ENCODE measurements around the gene NXPH1. TPM values are rescaled to one million over a fixed set of nuclear protein-coding genes. Genes with fewer than 3 reads are reported as not detected.

Gene NXPH1
- polyA plus RNA-seq, 1 donor from 2014 or later: 15.9 TPM

DNA sequence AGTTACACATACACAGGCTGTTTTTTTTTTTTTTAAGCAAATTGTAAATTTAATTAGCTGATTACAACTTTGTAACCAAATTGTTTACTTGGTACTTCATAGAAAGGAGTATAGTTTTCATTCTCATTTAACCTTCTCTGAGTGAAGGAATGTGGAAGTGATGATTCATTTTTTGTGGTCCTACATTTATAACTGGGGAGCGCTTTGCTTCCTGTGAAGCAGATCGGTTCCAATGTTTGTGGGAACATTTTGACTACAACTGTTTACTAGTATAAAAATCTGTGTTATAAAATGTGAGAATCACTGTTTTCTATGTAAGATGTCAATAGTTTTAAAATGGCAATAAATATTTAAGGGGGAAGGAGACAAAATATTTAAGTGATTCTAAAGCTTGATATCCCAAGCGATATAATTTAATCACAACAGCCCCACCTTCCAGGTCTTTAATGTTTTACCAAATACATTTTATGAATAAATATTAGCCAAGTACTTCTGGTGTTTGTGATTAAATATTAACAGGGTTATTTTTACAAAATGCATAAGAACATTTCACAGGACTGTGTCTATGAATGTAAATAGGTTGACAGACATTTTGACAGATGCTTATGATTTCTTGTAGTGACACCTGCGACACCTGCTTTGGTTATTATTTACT lies 57.1 kb downstream of the NXPH1 start:
- Histone ChIP-seq H3K4me2 (ENCODE audit: low read length) (no peak overlapping the region), H3K9me3 (ENCODE audit: low read length) (no peaks in the 10 kb centered on the region), H3K4me3 (ENCODE audit: low read length) (no peak overlapping the region), H3K27me3 (ENCODE audit: insufficient read depth, low read depth, low read length) (no peaks in the 10 kb centered on the region), H4K20me1 (ENCODE audit: insufficient read depth) (no peaks in the 10 kb centered on the region), H3K79me2 (replicated peaks; ENCODE audit: insufficient read depth, low read length) (no peaks in the 10 kb centered on the region), H2AFZ (ENCODE audit: low read depth, low read length) (no peak overlapping the region), H3K9ac (ENCODE audit: low read length) (no peak overlapping the region), H3K27ac (ENCODE audit: low read length) (no peak overlapping the region), H3F3A (ENCODE audit: insufficient read depth, low read length, poor library complexity, severe bottlenecking) (no peaks in the 10 kb centered on the region), H3K36me3 (ENCODE audit: insufficient read depth, low read length) (no peaks in the 10 kb centered on the region), H3K9me2 (ENCODE audit: insufficient read depth, low read length) (no peaks in the 10 kb centered on the region)
- TF ChIP-seq RAD21 (conservative IDR thresholded peaks at IDR 0.05): no peak
- TF ChIP-seq, protein P1, sequence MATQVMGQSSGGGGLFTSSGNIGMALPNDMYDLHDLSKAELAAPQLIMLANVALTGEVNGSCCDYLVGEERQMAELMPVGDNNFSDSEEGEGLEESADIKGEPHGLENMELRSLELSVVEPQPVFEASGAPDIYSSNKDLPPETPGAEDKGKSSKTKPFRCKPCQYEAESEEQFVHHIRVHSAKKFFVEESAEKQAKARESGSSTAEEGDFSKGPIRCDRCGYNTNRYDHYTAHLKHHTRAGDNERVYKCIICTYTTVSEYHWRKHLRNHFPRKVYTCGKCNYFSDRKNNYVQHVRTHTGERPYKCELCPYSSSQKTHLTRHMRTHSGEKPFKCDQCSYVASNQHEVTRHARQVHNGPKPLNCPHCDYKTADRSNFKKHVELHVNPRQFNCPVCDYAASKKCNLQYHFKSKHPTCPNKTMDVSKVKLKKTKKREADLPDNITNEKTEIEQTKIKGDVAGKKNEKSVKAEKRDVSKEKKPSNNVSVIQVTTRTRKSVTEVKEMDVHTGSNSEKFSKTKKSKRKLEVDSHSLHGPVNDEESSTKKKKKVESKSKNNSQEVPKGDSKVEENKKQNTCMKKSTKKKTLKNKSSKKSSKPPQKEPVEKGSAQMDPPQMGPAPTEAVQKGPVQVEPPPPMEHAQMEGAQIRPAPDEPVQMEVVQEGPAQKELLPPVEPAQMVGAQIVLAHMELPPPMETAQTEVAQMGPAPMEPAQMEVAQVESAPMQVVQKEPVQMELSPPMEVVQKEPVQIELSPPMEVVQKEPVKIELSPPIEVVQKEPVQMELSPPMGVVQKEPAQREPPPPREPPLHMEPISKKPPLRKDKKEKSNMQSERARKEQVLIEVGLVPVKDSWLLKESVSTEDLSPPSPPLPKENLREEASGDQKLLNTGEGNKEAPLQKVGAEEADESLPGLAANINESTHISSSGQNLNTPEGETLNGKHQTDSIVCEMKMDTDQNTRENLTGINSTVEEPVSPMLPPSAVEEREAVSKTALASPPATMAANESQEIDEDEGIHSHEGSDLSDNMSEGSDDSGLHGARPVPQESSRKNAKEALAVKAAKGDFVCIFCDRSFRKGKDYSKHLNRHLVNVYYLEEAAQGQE (IDR thresholded peaks at IDR 0.05; ENCODE audit: borderline replicate concordance): no peak
- TF ChIP-seq EP300 (conservative IDR thresholded peaks at IDR 0.05; ENCODE audit: poor library complexity, severe bottlenecking): no peak
- no peak for TF ChIP-seq TAF1 (IDR thresholded peaks at IDR 0.05; ENCODE audit: low read depth)
- TF ChIP-seq POLR2AphosphoS5 (IDR thresholded peaks at IDR 0.05): no peak
- TF ChIP-seq MXI1 (conservative IDR thresholded peaks at IDR 0.05; ENCODE audit: poor library complexity, severe bottlenecking): no peak
- no peak for TF ChIP-seq EZH2 (IDR thresholded peaks at IDR 0.05; ENCODE audit: borderline replicate concordance, insufficient read depth, low read length, poor library complexity, severe bottlenecking)
- TF ChIP-seq, protein P2, sequence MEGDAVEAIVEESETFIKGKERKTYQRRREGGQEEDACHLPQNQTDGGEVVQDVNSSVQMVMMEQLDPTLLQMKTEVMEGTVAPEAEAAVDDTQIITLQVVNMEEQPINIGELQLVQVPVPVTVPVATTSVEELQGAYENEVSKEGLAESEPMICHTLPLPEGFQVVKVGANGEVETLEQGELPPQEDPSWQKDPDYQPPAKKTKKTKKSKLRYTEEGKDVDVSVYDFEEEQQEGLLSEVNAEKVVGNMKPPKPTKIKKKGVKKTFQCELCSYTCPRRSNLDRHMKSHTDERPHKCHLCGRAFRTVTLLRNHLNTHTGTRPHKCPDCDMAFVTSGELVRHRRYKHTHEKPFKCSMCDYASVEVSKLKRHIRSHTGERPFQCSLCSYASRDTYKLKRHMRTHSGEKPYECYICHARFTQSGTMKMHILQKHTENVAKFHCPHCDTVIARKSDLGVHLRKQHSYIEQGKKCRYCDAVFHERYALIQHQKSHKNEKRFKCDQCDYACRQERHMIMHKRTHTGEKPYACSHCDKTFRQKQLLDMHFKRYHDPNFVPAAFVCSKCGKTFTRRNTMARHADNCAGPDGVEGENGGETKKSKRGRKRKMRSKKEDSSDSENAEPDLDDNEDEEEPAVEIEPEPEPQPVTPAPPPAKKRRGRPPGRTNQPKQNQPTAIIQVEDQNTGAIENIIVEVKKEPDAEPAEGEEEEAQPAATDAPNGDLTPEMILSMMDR (IDR thresholded peaks at IDR 0.05; ENCODE audit: poor library complexity, severe bottlenecking): no peak
- no peak for TF ChIP-seq SMC3 (conservative IDR thresholded peaks at IDR 0.05; ENCODE audit: poor library complexity)

DNA sequence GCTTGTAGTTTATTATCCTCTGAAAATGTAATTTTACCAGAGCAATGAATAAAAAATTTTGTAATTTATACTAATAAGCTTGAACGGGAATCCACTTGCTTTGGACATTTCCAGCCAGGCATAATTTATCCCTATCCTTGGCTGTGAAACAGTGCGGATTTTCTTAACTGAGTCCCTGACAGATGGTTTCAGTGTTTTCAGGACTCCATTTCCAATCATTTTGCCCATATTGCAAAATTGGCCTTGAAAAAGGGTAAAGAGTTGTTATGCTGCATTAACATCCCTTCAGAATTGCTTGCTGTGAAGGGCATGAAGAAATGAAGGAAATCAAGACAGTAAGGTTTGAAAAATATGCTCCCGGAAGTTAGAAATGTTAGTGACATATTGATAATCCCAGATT lies 57.7 kb downstream of the NXPH1 start:
- Histone ChIP-seq H3K27me3 (ENCODE audit: insufficient read depth, low read depth, low read length) (no peaks in the 10 kb centered on the region), H4K20me1 (ENCODE audit: insufficient read depth) (no peaks in the 10 kb centered on the region), H3K4me3 (ENCODE audit: low read length) (no peak overlapping the region), H3K27ac (ENCODE audit: low read length) (no peak overlapping the region), H3F3A (ENCODE audit: insufficient read depth, low read length, poor library complexity, severe bottlenecking) (no peaks in the 10 kb centered on the region), H3K36me3 (ENCODE audit: insufficient read depth, low read length) (no peaks in the 10 kb centered on the region), H3K9me2 (ENCODE audit: insufficient read depth, low read length) (no peaks in the 10 kb centered on the region), H3K9ac (ENCODE audit: low read length) (no peak overlapping the region), H2AFZ (ENCODE audit: low read depth, low read length) (no peak overlapping the region), H3K9me3 (ENCODE audit: low read length) (no peaks in the 10 kb centered on the region), H3K79me2 (replicated peaks; ENCODE audit: insufficient read depth, low read length) (no peaks in the 10 kb centered on the region), H3K4me2 (ENCODE audit: low read length) (no peak overlapping the region)
- no peak for TF ChIP-seq SMC3 (conservative IDR thresholded peaks at IDR 0.05; ENCODE audit: poor library complexity)
- TF ChIP-seq MXI1 (conservative IDR thresholded peaks at IDR 0.05; ENCODE audit: poor library complexity, severe bottlenecking): no peak
- TF ChIP-seq, protein P1 (IDR thresholded peaks at IDR 0.05; ENCODE audit: borderline replicate concordance): no peak
- TF ChIP-seq RAD21 (conservative IDR thresholded peaks at IDR 0.05): no peak
- no peak for TF ChIP-seq POLR2AphosphoS5 (IDR thresholded peaks at IDR 0.05)
- TF ChIP-seq TAF1 (IDR thresholded peaks at IDR 0.05; ENCODE audit: low read depth): no peak
- TF ChIP-seq, protein P2 (IDR thresholded peaks at IDR 0.05; ENCODE audit: poor library complexity, severe bottlenecking): no peak
- no peak for TF ChIP-seq EP300 (conservative IDR thresholded peaks at IDR 0.05; ENCODE audit: poor library complexity, severe bottlenecking)
- no peak for TF ChIP-seq EZH2 (IDR thresholded peaks at IDR 0.05; ENCODE audit: borderline replicate concordance, insufficient read depth, low read length, poor library complexity, severe bottlenecking)

Data from neural cell (in vitro differentiated cells).